HepG2 (cell line): ENCODE data around the gene BTG3. TPM values are rescaled to one million over a fixed set of nuclear protein-coding genes. Genes with fewer than 3 reads are reported as not detected.

Experiments
- ATAC-seq: fragments of 200-7000 bp; cut with Tn5 transposase; 3 replicates; pipeline ENCODE4 v1.9.1; 2020; ENCODE audit warnings: mild to moderate bottlenecking, moderate library complexity
- BruUV-seq: library from RNA; stranded (reverse); fragments of 400-500 nt; replicated peaks from 2 replicates; lab custom pipeline; 2021; lab: Mats Ljungman, UMichigan
- CTCF ChIA-PET: fragments of 300-600 bp; formaldehyde crosslinking; extraction: SDS; loops from one replicate; lab custom pipeline; 2021; ENCODE audit warnings: low total read pairs, inconsistent platforms, low intra/inter-chr PET ratio; lab: Yijun Ruan, JAX
- POLR2A ChIA-PET: fragments of 350-600 bp; sonication (Branson Sonifier 250); formaldehyde crosslinking; loops from one replicate; lab custom pipeline; 2020; ENCODE audit warnings: antibody characterized with exemption, inconsistent platforms; lab: Yijun Ruan, JAX
- DNase-seq: peaks from one replicate; pipeline ENCODE4 v3.0.0-alpha.2; 2015; ENCODE audit warnings: low spot score
- FAIRE-seq: peaks from 3 replicates; lab custom pipeline; 2011; peaks lifted over from hg19 to GRCh38; lab: Jason Lieb, UNC
- H2AFZ ChIP-seq: one replicate; pipeline ENCODE4 v1.6.1; 2011; ENCODE audit warnings: low read length, inconsistent platforms
- H3K27ac ChIP-seq: fragments of 300-600 bp; 3 replicates; pipeline ENCODE4 v1.8.0; 2011; ENCODE audit warnings: mixed run types, mild to moderate bottlenecking, mixed read lengths, low read length, inconsistent platforms; ENCODE audit not compliant: insufficient read depth; ENCODE audit errors: extremely low read length
- H3K27me3 ChIP-seq, 2 experiments: fragments of 200-600 bp in 1 of 2; 2 replicates in 1 of 2; 3 replicates in 1 of 2; pipeline versions ENCODE4 v1.6.0 to v1.8.0; 2011; ENCODE audit warnings: low read length in 2 of 2, mild to moderate bottlenecking in 2 of 2, moderate library complexity in 2 of 2, inconsistent platforms in 1 of 2; ENCODE audit not compliant: insufficient read depth in 2 of 2, control insufficient read depth in 1 of 2
- H3K36me3 ChIP-seq, 2 experiments: fragments of 200-600 bp in 1 of 2; replicated peaks in 1 of 2; 2 replicates in 1 of 2; 3 replicates in 1 of 2; pipeline versions ENCODE4 v1.5.1 to v1.8.0; 2011; ENCODE audit warnings: low read length in 2 of 2, inconsistent platforms in 1 of 2; ENCODE audit not compliant: insufficient read depth in 2 of 2, control insufficient read depth in 1 of 2
- H3K4me1 ChIP-seq: 2 replicates; pipeline ENCODE4 v1.5.1; 2012; ENCODE audit warnings: low read length, inconsistent platforms; ENCODE audit not compliant: insufficient read depth
- H3K4me2 ChIP-seq: 2 replicates; pipeline ENCODE4 v1.6.0; 2011; ENCODE audit warnings: low read depth, low read length, inconsistent platforms
- H3K4me3 ChIP-seq, 3 experiments: fragments of 200-600 bp in 1 of 3; sonication (generic), shearing (Covaris generic) in 1 of 3; replicated peaks in 1 of 3; 2 replicates each; pipeline ENCODE4 v1.5.1; 2011 to 2016; ENCODE audit warnings: low read length in 3 of 3, inconsistent platforms in 2 of 3, low read depth in 2 of 3, mild to moderate bottlenecking in 2 of 3, control low read depth in 1 of 3, mixed read lengths in 1 of 3; ENCODE audit not compliant: insufficient read depth in 1 of 3
- H3K79me2 ChIP-seq: one replicate; pipeline ENCODE4 v1.6.1; 2011; ENCODE audit warnings: low read length, inconsistent platforms; ENCODE audit not compliant: insufficient read depth
- H3K9ac ChIP-seq: 2 replicates; pipeline ENCODE4 v1.6.0; 2011; ENCODE audit warnings: mild to moderate bottlenecking, low read depth, low read length, inconsistent platforms; ENCODE audit not compliant: insufficient read depth
- H3K9me3 ChIP-seq: 2 replicates; pipeline ENCODE4 v1.5.1; 2012; ENCODE audit warnings: mild to moderate bottlenecking, low read length
- H4K20me1 ChIP-seq: 2 replicates; pipeline ENCODE4 v1.6.0; 2011; ENCODE audit warnings: inconsistent platforms, mild to moderate bottlenecking, low read length, moderate library complexity; ENCODE audit not compliant: insufficient read depth
- ELF4 ChIP-seq: sonication (generic); formaldehyde crosslinking; IDR thresholded peaks from 2 replicates; pipeline ENCODE4 v1.5.0; 2020; ENCODE audit warnings: missing genetic modification reagents, mild to moderate bottlenecking, moderate library complexity, borderline replicate concordance
- HOXA3 ChIP-seq: sonication (generic); formaldehyde crosslinking; IDR thresholded peaks from 2 replicates; pipeline ENCODE4 v1.5.0; 2020; ENCODE audit warnings: missing genetic modification reagents
- NCOA5 ChIP-seq: sonication (generic); formaldehyde crosslinking; IDR thresholded peaks from 2 replicates; pipeline ENCODE4 v1.4.0; 2020; ENCODE audit warnings: missing genetic modification reagents
- SIX4 ChIP-seq: sonication (generic); formaldehyde crosslinking; IDR thresholded peaks from 2 replicates; pipeline ENCODE4 v1.4.0; 2020; ENCODE audit warnings: missing genetic modification reagents
- SMAD1 ChIP-seq: sonication (generic); formaldehyde crosslinking; IDR thresholded peaks from 2 replicates; pipeline ENCODE4 v1.4.0; 2020; ENCODE audit warnings: missing genetic modification reagents, low read depth, mild to moderate bottlenecking, borderline replicate concordance
- SP140L ChIP-seq: sonication (generic); formaldehyde crosslinking; IDR thresholded peaks from 2 replicates; pipeline ENCODE4 v1.4.0; 2020; ENCODE audit warnings: missing genetic modification reagents, borderline replicate concordance
- ZMYM3 ChIP-seq: sonication (generic); formaldehyde crosslinking; IDR thresholded peaks from 2 replicates; pipeline ENCODE4 v1.5.1; 2020; ENCODE audit warnings: mild to moderate bottlenecking, missing genetic modification reagents
- ZNF382 ChIP-seq: sonication (generic); formaldehyde crosslinking; IDR thresholded peaks from 2 replicates; pipeline ENCODE4 v1.5.0; 2020; ENCODE audit warnings: missing genetic modification reagents, mild to moderate bottlenecking, borderline replicate concordance
- ZNF83 ChIP-seq: sonication (generic); formaldehyde crosslinking; IDR thresholded peaks from 2 replicates; pipeline ENCODE4 v1.4.0; 2020; ENCODE audit warnings: missing genetic modification reagents, mild to moderate bottlenecking, borderline replicate concordance
- WGBS: methylation state at CpG from one replicate; pipeline ENCODE4 v1.1.6; 2017; ENCODE audit warnings: low lambda C conversion rate; 5-methylcytosine and 5-hydroxymethylcytosine counted together
- in situ Hi-C: cut with HindIII; loops from 2 replicates; pipeline ENCODE4 v1.10.0; 2017; ENCODE audit warnings: low pct_unique_long_range_greater_than_20kb; ENCODE audit not compliant: extremely low pct_ligation_motif_present
- intact Hi-C: fragments of 100-400 bp; cut with micrococcal nuclease; formaldehyde crosslinking; loops from one replicate; pipeline ENCODE4 v1.10.0; 2022; ENCODE audit not compliant: unreplicated experiment
- polyA plus RNA-seq, 8 experiments: library from polyadenylated mRNA; depleted of rRNA in 3 of 8; stranded (reverse) in 7 of 8; unstranded in 1 of 8; fragments of >200 nt; fragmentation: Illumina TruSeq in 4 of 8; extraction: Trizol in 4 of 8; gene quantifications; 2 replicates each; pipeline versions ENCODE4 v1.2.1 to v1.2.3, GENCODE V29; 2011 to 2016; ENCODE audit warnings: low read depth in 4 of 8, missing spikeins in 1 of 8, mixed read lengths in 1 of 8; ENCODE audit not compliant: insufficient read depth in 1 of 8
- total RNA-seq, 5 experiments: library from RNA; depleted of rRNA; stranded (reverse); fragments of >200 nt; fragmentation: Illumina TruSeq; extraction: Trizol; gene quantifications; 2 replicates each; pipeline ENCODE4 v1.2.3, GENCODE V29; 2016; ENCODE audit warnings: low read depth in 1 of 5
- TF ChIP-seq, protein P1 (sequence below): sonication (generic); formaldehyde crosslinking; IDR thresholded peaks from 2 replicates; pipeline ENCODE4 v1.5.0; 2020; ENCODE audit warnings: mild to moderate bottlenecking, missing genetic modification reagents
- TF ChIP-seq, protein P2 (sequence below): sonication (generic); formaldehyde crosslinking; IDR thresholded peaks from 2 replicates; pipeline ENCODE4 v1.5.1; 2020; ENCODE audit warnings: missing genetic modification reagents, mild to moderate bottlenecking, borderline replicate concordance
- TF ChIP-seq, protein P3 (sequence below): sonication (generic); formaldehyde crosslinking; IDR thresholded peaks from 2 replicates; pipeline ENCODE4 v1.4.0; 2020; ENCODE audit warnings: missing genetic modification reagents

BTG3 gene
- total and polyA plus RNA-seq, 2 of the 13 experiments (the other 11 are each of a cell fraction or from before 2014, with no cell fraction given) = 13.9 to 27.4 TPM

DNA sequence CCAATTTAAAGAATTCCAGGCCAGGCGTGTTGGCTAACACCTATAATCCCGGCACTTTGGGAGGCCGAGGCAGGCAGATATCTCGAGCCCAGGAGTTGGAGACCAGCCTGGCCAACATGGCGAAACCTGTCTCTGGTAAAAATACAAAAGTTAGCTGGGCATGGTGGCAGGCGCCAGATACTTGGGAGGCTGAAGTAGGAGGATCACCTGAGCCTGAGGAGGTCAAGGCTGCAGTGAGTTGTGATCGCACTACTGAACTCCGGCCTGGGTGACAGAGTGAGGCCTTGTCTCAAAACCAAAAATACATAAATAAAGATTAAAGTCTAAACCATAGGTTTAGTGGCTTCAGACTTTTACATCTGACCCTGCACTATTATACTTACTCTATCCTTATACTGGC lies 32.4 kb downstream of the BTG3 start:
- no peak overlapping the region for H3K4me3 ChIP-seq
- H3K4me2 ChIP-seq = no peak overlapping the region
- no peaks in the 10 kb centered on the region for H3K9me3 ChIP-seq
- intact Hi-C loops = no loop called here
- H2AFZ ChIP-seq = no peak overlapping the region
- H3K27ac ChIP-seq = no peak overlapping the region
- no peaks in the 10 kb centered on the region for H3K27me3 ChIP-seq
- no peak overlapping the region for H3K9ac ChIP-seq
- TF ChIP-seq ZMYM3 (CRISPR knock-in tag) (peak; percentile 56; the same call in 1 of the 2 replicates), HOXA3 (CRISPR knock-in tag) (no peak)
- TF ChIP-seq, protein P1, sequence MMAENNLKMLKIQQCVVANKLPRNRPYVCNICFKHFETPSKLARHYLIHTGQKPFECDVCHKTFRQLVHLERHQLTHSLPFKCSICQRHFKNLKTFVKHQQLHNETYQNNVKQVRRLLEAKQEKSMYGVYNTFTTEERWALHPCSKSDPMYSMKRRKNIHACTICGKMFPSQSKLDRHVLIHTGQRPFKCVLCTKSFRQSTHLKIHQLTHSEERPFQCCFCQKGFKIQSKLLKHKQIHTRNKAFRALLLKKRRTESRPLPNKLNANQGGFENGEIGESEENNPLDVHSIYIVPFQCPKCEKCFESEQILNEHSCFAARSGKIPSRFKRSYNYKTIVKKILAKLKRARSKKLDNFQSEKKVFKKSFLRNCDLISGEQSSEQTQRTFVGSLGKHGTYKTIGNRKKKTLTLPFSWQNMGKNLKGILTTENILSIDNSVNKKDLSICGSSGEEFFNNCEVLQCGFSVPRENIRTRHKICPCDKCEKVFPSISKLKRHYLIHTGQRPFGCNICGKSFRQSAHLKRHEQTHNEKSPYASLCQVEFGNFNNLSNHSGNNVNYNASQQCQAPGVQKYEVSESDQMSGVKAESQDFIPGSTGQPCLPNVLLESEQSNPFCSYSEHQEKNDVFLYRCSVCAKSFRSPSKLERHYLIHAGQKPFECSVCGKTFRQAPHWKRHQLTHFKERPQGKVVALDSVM (CRISPR knock-in tag) = peak; percentile 89
- TF ChIP-seq, all 625 proteins: peak for 2
- WGBS = 95% methylated on average over 8 of the region's 8 CpGs
- CTCF ChIA-PET = interaction anchor here (1.0 kb wide), 1 partner anchor 193 kb away, joined by 3 read pairs; no protein-coding TSS in a partner anchor
- DNase-seq (no peak), FAIRE-seq (no peak), ATAC-seq (no peak; the same call in 2 of the 3 replicates)
- POLR2A ChIA-PET = no interaction called here
- Histone ChIP-seq H3K36me3 (peaks cover 2 to 15% of the 10 kb centered on the region in 2 experiments; a peak in 3 of 5 replicates), H3K79me2 (no peaks in the 10 kb centered on the region), H4K20me1 (0 out of 2 replicates have a peak, but pooled peaks cover 3% of the 10 kb centered on the region), H3K4me1 (peaks cover 5% of the 10 kb centered on the region; the same call in 1 of the 2 replicates)
- in situ Hi-C loops = loop anchor here (10.0 kb wide), 1 partner anchor 196 kb away; no protein-coding TSS in a partner anchor
- BruUV-seq = no TSS peak

DNA sequence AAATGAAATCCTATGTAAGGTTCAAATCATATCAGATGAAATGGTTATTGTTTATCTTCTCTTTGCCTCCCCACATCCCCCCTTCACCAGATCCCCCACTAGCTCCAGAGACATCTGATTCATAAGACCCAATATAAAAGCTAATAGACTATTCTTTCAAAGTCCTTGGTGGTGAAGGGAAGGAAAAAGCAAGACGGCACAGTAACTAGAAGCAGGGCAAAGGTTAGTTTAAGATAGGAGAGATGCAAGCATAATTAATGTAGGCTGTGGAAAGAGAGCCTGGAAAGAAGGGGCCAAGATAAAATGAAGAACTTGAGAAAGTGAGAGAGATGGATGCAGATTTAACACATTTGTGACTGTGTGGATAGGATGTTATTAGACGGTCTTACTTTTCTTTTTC lies 33.8 kb downstream of the BTG3 start:
- H3K27ac ChIP-seq = no peak overlapping the region
- WGBS = 100% methylated on average over 2 of the region's 2 CpGs
- POLR2A ChIA-PET = no interaction called here
- H4K20me1 ChIP-seq = 0 out of 2 replicates have a peak, but pooled peaks cover 3% of the 10 kb centered on the region
- H3K4me1 ChIP-seq = peaks cover 5% of the 10 kb centered on the region; the same call in 1 of the 2 replicates
- intact Hi-C loops (no loop called here), in situ Hi-C loops (no loop called here)
- BruUV-seq = no TSS peak
- H2AFZ ChIP-seq = no peak overlapping the region
- H3K36me3 ChIP-seq = peaks cover 2 to 15% of the 10 kb centered on the region in 2 experiments; a peak in 3 of 5 replicates
- peaks cover 3% of the 10 kb centered on the region for H3K79me2 ChIP-seq
- TF ChIP-seq HOXA3 (CRISPR knock-in tag) (no peak), SIX4 (CRISPR knock-in tag) (no peak), SP140L (CRISPR knock-in tag) (no peak), ELF4 (CRISPR knock-in tag) (no peak), ZNF83 (CRISPR knock-in tag) (no peak), NCOA5 (CRISPR knock-in tag) (no peak), SMAD1 (CRISPR knock-in tag) (no peak), ZNF382 (CRISPR knock-in tag) (no peak)
- TF ChIP-seq, protein P2, sequence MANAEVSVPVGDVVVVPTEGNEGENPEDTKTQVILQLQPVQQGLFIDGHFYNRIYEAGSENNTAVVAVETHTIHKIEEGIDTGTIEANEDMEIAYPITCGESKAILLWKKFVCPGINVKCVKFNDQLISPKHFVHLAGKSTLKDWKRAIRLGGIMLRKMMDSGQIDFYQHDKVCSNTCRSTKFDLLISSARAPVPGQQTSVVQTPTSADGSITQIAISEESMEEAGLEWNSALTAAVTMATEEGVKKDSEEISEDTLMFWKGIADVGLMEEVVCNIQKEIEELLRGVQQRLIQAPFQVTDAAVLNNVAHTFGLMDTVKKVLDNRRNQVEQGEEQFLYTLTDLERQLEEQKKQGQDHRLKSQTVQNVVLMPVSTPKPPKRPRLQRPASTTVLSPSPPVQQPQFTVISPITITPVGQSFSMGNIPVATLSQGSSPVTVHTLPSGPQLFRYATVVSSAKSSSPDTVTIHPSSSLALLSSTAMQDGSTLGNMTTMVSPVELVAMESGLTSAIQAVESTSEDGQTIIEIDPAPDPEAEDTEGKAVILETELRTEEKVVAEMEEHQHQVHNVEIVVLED = no peak
- TF ChIP-seq, protein P3, sequence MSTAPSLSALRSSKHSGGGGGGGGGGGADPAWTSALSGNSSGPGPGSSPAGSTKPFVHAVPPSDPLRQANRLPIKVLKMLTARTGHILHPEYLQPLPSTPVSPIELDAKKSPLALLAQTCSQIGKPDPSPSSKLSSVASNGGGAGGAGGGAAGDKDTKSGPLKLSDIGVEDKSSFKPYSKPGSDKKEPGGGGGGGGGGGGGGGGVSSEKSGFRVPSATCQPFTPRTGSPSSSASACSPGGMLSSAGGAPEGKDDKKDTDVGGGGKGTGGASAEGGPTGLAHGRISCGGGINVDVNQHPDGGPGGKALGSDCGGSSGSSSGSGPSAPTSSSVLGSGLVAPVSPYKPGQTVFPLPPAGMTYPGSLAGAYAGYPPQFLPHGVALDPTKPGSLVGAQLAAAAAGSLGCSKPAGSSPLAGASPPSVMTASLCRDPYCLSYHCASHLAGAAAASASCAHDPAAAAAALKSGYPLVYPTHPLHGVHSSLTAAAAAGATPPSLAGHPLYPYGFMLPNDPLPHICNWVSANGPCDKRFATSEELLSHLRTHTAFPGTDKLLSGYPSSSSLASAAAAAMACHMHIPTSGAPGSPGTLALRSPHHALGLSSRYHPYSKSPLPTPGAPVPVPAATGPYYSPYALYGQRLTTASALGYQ (CRISPR knock-in tag) = no peak
- ATAC-seq (no peak), DNase-seq (no peak), FAIRE-seq (no peak)
- no peaks in the 10 kb centered on the region for H3K27me3 ChIP-seq
- CTCF ChIA-PET = no interaction called here
- no peak overlapping the region for H3K9ac ChIP-seq
- H3K4me3 ChIP-seq = no peak overlapping the region
- no peaks in the 10 kb centered on the region for H3K9me3 ChIP-seq
- H3K4me2 ChIP-seq = no peak overlapping the region
